ENCODE measurements around the gene HLA-DMA. TPM values are rescaled to one million over a fixed set of nuclear protein-coding genes. Genes with fewer than 3 reads are reported as not detected.
A peak's percentile ranks its signal among the peaks of the same experiment; 100 is the strongest.

Gene HLA-DMA
- total and polyA plus RNA-seq, 2 of the 4 experiments (the other 2 are of a cell fraction) = 2.3 to 8.3 TPM

- no peak for ATAC-seq (ENCODE audit: low read depth)
- Histone ChIP-seq H4K5ac (ENCODE audit: low read depth, low read length) (no peak overlapping the region), H4K20me1 (ENCODE audit: insufficient read depth, low read length) (peaks cover 96% of the 10 kb centered on the region), H3K9ac (ENCODE audit: low read depth, low read length) (no peak overlapping the region), H4K91ac (ENCODE audit: insufficient read depth, low read depth, low read length) (no peak overlapping the region), H4K8ac (ENCODE audit: low read depth in 2 of 2, low read length in 2 of 2) (no peak overlapping the region), H3K4me2 (ENCODE audit: low read depth, low read length) (no peak overlapping the region; the same call in 1 of the 2 replicates), H3K36me3 (ENCODE audit: control insufficient read depth, insufficient read depth, low read length) (peaks cover 72% of the 10 kb centered on the region), H2AK5ac (ENCODE audit: low read depth, low read length) (no peak overlapping the region), H3K9me3 (ENCODE audit: control insufficient read depth, insufficient read depth, low read length) (no peaks in the 10 kb centered on the region), H3K4me1 (ENCODE audit: control insufficient read depth, insufficient read depth, low read length) (peaks cover 6% of the 10 kb centered on the region; the same call in 1 of the 2 replicates), H2BK5ac (ENCODE audit: low read depth, low read length, poor library complexity, severe bottlenecking) (no peak overlapping the region), H2AFZ (replicated peaks; ENCODE audit: low read length, poor library complexity) (peak overlapping the region; percentile 18), H3K18ac (ENCODE audit: low read depth, low read length) (no peak overlapping the region), H3K4me3 (ENCODE audit: insufficient read depth, low read depth, low read length) (no peak overlapping the region), H3K79me1 (ENCODE audit: low read depth in 1 of 2, low read length in 2 of 2) (peaks cover 42 to 57% of the 10 kb centered on the region in 2 experiments), H3K23ac (ENCODE audit: low read depth, low read length) (peak overlapping the region; percentile 84), H2BK20ac (ENCODE audit: low read depth, low read length) (no peak overlapping the region), H3K27me3 (ENCODE audit: control insufficient read depth, insufficient read depth, low read length) (no peaks in the 10 kb centered on the region), H3K9me1 (ENCODE audit: insufficient read depth, low read length) (peaks cover 9% of the 10 kb centered on the region), H2BK15ac (ENCODE audit: low read depth, low read length) (no peak overlapping the region), H3K56ac (ENCODE audit: extremely low read depth, insufficient read depth, low read length) (no peak overlapping the region), H2AK9ac (replicated peaks; ENCODE audit: low read depth, low read length, poor library complexity) (no peak overlapping the region), H3K14ac (replicated peaks; ENCODE audit: low read depth, low read length) (0 out of 2 replicates have a peak overlapping the region, but pooled peaks have one; percentile 42), H3K4ac (ENCODE audit: low read depth, low read length) (no peak overlapping the region), H3K27ac (ENCODE audit: insufficient read depth, low read length) (no peak overlapping the region), H2BK120ac (ENCODE audit: low read depth, low read length) (no peak overlapping the region)
- POLR2A ChIA-PET (ENCODE audit: unreplicated experiment) = no interaction called here
- in situ Hi-C loops (cut with MboI; ENCODE audit: low sequenced_read_pairs) (loop anchor here (5.0 kb wide), 1 partner anchor 39 kb away; no protein-coding TSS in a partner anchor), dilution Hi-C loops (cut with HindIII; ENCODE audit: low sequenced_read_pairs, unreplicated experiment) (no loop called here), intact Hi-C loops (cut with micrococcal nuclease) (no loop called here)
- 100% methylated on average over 1 of the region's 7 CpGs; no CpG with 5 or more reads in 1 of the 2 experiments for WGBS, 2 experiments (ENCODE audit: extremely low coverage in 2 of 2, insufficient read length in 1 of 2)
- TSS peak; percentile 10 for BruUV-seq (replicated peaks)
- DNase-seq = no peak
- CTCF ChIA-PET = interaction anchor here (1.9 kb wide), 1 partner anchor 90 kb away, joined by 4 read pairs; no protein-coding TSS in a partner anchor
- TF ChIP-seq CHD1 (IDR thresholded peaks at IDR 0.05; ENCODE audit: low read depth, low read length) (no peak), MAFK (IDR thresholded peaks at IDR 0.05; ENCODE audit: low read depth, low read length) (no peak), RAD21 (IDR thresholded peaks at IDR 0.05; ENCODE audit: low read length) (no peak), RCOR1 (IDR thresholded peaks at IDR 0.05; ENCODE audit: insufficient replicate concordance, low read length) (no peak), FOS (IDR thresholded peaks at IDR 0.05; ENCODE audit: low read depth, low read length) (no peak), POLR2A (IDR thresholded peaks at IDR 0.05; ENCODE audit: low read depth, low read length) (no peak), CEBPB (IDR thresholded peaks at IDR 0.05; ENCODE audit: low read depth, low read length) (no peak), MAZ (IDR thresholded peaks at IDR 0.05; ENCODE audit: borderline replicate concordance, low read depth, low read length) (no peak), USF2 (IDR thresholded peaks at IDR 0.05; ENCODE audit: low read depth, low read length) (no peak), BHLHE40 (IDR thresholded peaks at IDR 0.05; ENCODE audit: low read depth, low read length) (no peak), SMC3 (IDR thresholded peaks at IDR 0.05; ENCODE audit: low read depth, low read length) (no peak), RFX5 (IDR thresholded peaks at IDR 0.05; ENCODE audit: low read depth, low read length) (no peak), MXI1 (IDR thresholded peaks at IDR 0.05; ENCODE audit: borderline replicate concordance, low read depth, low read length) (no peak), ELK1 (IDR thresholded peaks at IDR 0.05; ENCODE audit: borderline replicate concordance, low read depth, low read length) (no peak), NFE2L2 (IDR thresholded peaks at IDR 0.05; ENCODE audit: low read depth, low read length) (no peak)
Measured at GRCh38 chr6:32976334-32977069, 23.6 kb upstream of the HLA-DMA start.
